Endothelial cell of umbilical vein (primary cell): ENCODE data around the gene BCL10. TPM values are rescaled to one million over a fixed set of nuclear protein-coding genes. Genes with fewer than 3 reads are reported as not detected.

ENCODE experiments used
- BruUV-seq: library from RNA; stranded (reverse); fragments of 400-500 nt; replicated peaks from 2 replicates; lab custom pipeline; 2021; lab: Mats Ljungman, UMichigan
- CTCF ChIA-PET: fragments of 300-600, 350-600 bp; sonication (Branson Sonifier 250); formaldehyde crosslinking; loops from one replicate; lab custom pipeline; 2021; ENCODE audit warnings: antibody characterized with exemption, inconsistent platforms; lab: Charles Lee
- POLR2A ChIA-PET: fragments of 300-600, 350-600 bp; sonication (Branson Sonifier 250); formaldehyde crosslinking; loops from one replicate; lab custom pipeline; 2021; ENCODE audit warnings: antibody characterized with exemption, inconsistent platforms; lab: Charles Lee
- DNase-seq: peaks from one replicate; pipeline ENCODE4 v3.0.0-alpha.2; 2011; ENCODE audit warnings: low read depth, low spot score
- FAIRE-seq: peaks from 2 replicates; lab custom pipeline; 2011; peaks lifted over from hg19 to GRCh38; lab: Jason Lieb, UNC
- H2AFZ ChIP-seq: 2 replicates; pipeline ENCODE4 v1.6.0; 2012; ENCODE audit warnings: low read depth, low read length, control low read depth, inconsistent platforms
- H3K27ac ChIP-seq: 2 replicates; pipeline ENCODE4 v1.5.1; 2011; ENCODE audit warnings: low read depth, mild to moderate bottlenecking, control low read depth, low read length, moderate library complexity; ENCODE audit not compliant: insufficient read depth
- H3K27me3 ChIP-seq, 2 experiments: 2 replicates each; pipeline versions ENCODE4 v1.6.0 to v1.6.1; 2011; ENCODE audit warnings: low read length in 2 of 2, mixed read lengths in 1 of 2; ENCODE audit not compliant: control insufficient read depth in 2 of 2, insufficient read depth in 2 of 2
- H3K36me3 ChIP-seq, 2 experiments: 2 replicates in 1 of 2; 3 replicates in 1 of 2; pipeline ENCODE4 v1.5.1; 2011; ENCODE audit warnings: low read length in 2 of 2, mild to moderate bottlenecking in 1 of 2, moderate library complexity in 1 of 2; ENCODE audit not compliant: control insufficient read depth in 2 of 2, insufficient read depth in 2 of 2; ENCODE audit errors: extremely low read depth in 1 of 2
- H3K4me1 ChIP-seq: 3 replicates; pipeline ENCODE4 v1.5.1; 2011; ENCODE audit warnings: mild to moderate bottlenecking, low read length; ENCODE audit not compliant: control insufficient read depth, insufficient read depth; ENCODE audit errors: extremely low read depth
- H3K4me2 ChIP-seq: 2 replicates; pipeline ENCODE4 v1.6.1; 2011; ENCODE audit warnings: low read length, control low read depth, mixed read lengths; ENCODE audit not compliant: insufficient read depth
- H3K4me3 ChIP-seq, 3 experiments: fragments of 200-600 bp in 1 of 3; sonication (generic), shearing (Covaris generic) in 1 of 3; replicated peaks in 1 of 3; 2 replicates each; pipeline ENCODE4 v1.5.1; 2011 to 2016; ENCODE audit warnings: control low read depth in 3 of 3, low read length in 3 of 3, mild to moderate bottlenecking in 2 of 3, inconsistent platforms in 1 of 3, low read depth in 1 of 3, moderate library complexity in 1 of 3; ENCODE audit not compliant: insufficient read depth in 1 of 3
- H3K79me2 ChIP-seq: 2 replicates; pipeline ENCODE4 v1.6.0; 2012; ENCODE audit warnings: low read length, inconsistent platforms; ENCODE audit not compliant: control insufficient read depth, insufficient read depth
- H3K9ac ChIP-seq: replicated peaks from 2 replicates; pipeline ENCODE3; 2011; ENCODE audit warnings: low read length, control low read depth; ENCODE audit not compliant: insufficient read depth; ENCODE audit errors: extremely low read depth
- H3K9me1 ChIP-seq: replicated peaks from 3 replicates; pipeline ENCODE4 v1.6.0; 2011; ENCODE audit warnings: mild to moderate bottlenecking, low read length; ENCODE audit not compliant: control insufficient read depth, insufficient read depth; ENCODE audit errors: extremely low read depth
- H3K9me3 ChIP-seq: replicated peaks from 2 replicates; pipeline ENCODE4 v1.5.1; 2012; ENCODE audit warnings: low read length, inconsistent platforms; ENCODE audit not compliant: control insufficient read depth, insufficient read depth
- H4K20me1 ChIP-seq: replicated peaks from 2 replicates; pipeline ENCODE3; 2011; ENCODE audit warnings: mild to moderate bottlenecking, low read length; ENCODE audit not compliant: control insufficient read depth, insufficient read depth; ENCODE audit errors: extremely low read depth
- CTCF ChIP-seq, 2 donors: IDR thresholded peaks; 1 replicate in 1 of 2; 2 replicates in 1 of 2; pipeline ENCODE4 v1.5.1; 2011; ENCODE audit warnings: low read length in 2 of 2, mild to moderate bottlenecking in 2 of 2, moderate library complexity in 2 of 2, control low read depth in 1 of 2, inconsistent platforms in 1 of 2, low read depth in 1 of 2; ENCODE audit not compliant: insufficient read depth in 1 of 2; ENCODE audit errors: extremely low read depth in 1 of 2
- EZH2 ChIP-seq: IDR thresholded peaks from 2 replicates; pipeline ENCODE4 v1.6.1; 2012; ENCODE audit warnings: borderline replicate concordance, low read depth, mild to moderate bottlenecking, moderate library complexity, low read length, inconsistent platforms; ENCODE audit not compliant: severe bottlenecking
- FOS ChIP-seq: IDR thresholded peaks from 2 replicates; pipeline ENCODE4 v1.6.1; 2011; ENCODE audit warnings: mild to moderate bottlenecking, low read length, moderate library complexity, borderline replicate concordance; ENCODE audit not compliant: insufficient read depth
- GATA2 ChIP-seq: IDR thresholded peaks from 2 replicates; pipeline ENCODE4 v1.7.0; 2011; ENCODE audit warnings: low read depth, mild to moderate bottlenecking, moderate library complexity, mixed read lengths, low read length; ENCODE audit not compliant: insufficient read length, insufficient read depth
- JUN ChIP-seq: IDR thresholded peaks from 2 replicates; pipeline ENCODE4 v1.6.1; 2011; ENCODE audit warnings: borderline replicate concordance, low read depth; ENCODE audit not compliant: insufficient read length, insufficient read depth
- MAX ChIP-seq: IDR thresholded peaks from 2 replicates; pipeline ENCODE4 v1.6.1; 2011; ENCODE audit not compliant: insufficient read depth, insufficient read length
- MYC ChIP-seq: IDR thresholded peaks from one replicate; pipeline ENCODE4 v1.6.1; 2011; ENCODE audit warnings: mild to moderate bottlenecking, low read depth, low read length
- POLR2A ChIP-seq: IDR thresholded peaks from 2 replicates; pipeline ENCODE4 v1.6.1; 2012; ENCODE audit warnings: low read depth, mild to moderate bottlenecking, control low read depth, low read length
- POLR2AphosphoS5 ChIP-seq: IDR thresholded peaks from 2 replicates; pipeline ENCODE4 v1.6.1; 2012; ENCODE audit warnings: low read depth, mild to moderate bottlenecking, control low read depth, low read length, moderate library complexity; ENCODE audit not compliant: insufficient read depth
- dilution Hi-C: fragments of 300-500 bp; cut with MboI; formaldehyde crosslinking; loops from one replicate; pipeline ENCODE4 v1.15.0; 2019; ENCODE audit warnings: low sequenced_read_pairs; ENCODE audit not compliant: extremely low pct_ligation_motif_present
- intact Hi-C: fragments of 100-400 bp; cut with micrococcal nuclease; formaldehyde crosslinking; loops from one replicate; pipeline ENCODE4 v1.10.0; 2022
- polyA plus RNA-seq, 4 experiments: library from polyadenylated mRNA; depleted of rRNA in 3 of 4; stranded (reverse) in 3 of 4; unstranded in 1 of 4; fragments of >200 nt; gene quantifications; 2 replicates each; pipeline versions ENCODE4 v1.2.1 to v1.2.3, GENCODE V29; 2011 to 2012; ENCODE audit warnings: missing spikeins in 1 of 4
- total RNA-seq: library from RNA; stranded (reverse); gene quantifications from 2 replicates; pipeline ENCODE4 v1.2.3, GENCODE V29; 2021

BCL10 gene
- total and polyA plus RNA-seq, 2 donors (not counting 3 experiments of a cell fraction or from before 2014, with no cell fraction given) = 16.1 to 78.6 TPM

GRCh38 chr1:85279458-85280080 is 3.1 kb upstream of the BCL10 start:
- no peaks in the 10 kb centered on the region for H3K9me3 ChIP-seq
- dilution Hi-C loops = no loop called here
- H3K36me3 ChIP-seq = no peaks in the 10 kb centered on the region
- H3K79me2 ChIP-seq = peaks cover 11% of the 10 kb centered on the region
- H3K4me3 ChIP-seq = peak overlapping the region in 1 of 3 experiments; percentile 52
- H3K4me2 ChIP-seq = peak overlapping the region; percentile 57
- no peaks in the 10 kb centered on the region for H3K27me3 ChIP-seq
- no TSS peak for BruUV-seq
- ChIA-PET CTCF (interaction anchor here (0.7 to 4.7 kb wide), 4 partner anchors 11 to 29 kb away, joined by 3 to 39 read pairs (median 4); no protein-coding TSS in a partner anchor), POLR2A (interaction anchor here (2.6 kb wide), 1 partner anchor 18 kb away, joined by 7 read pairs; no protein-coding TSS in a partner anchor)
- no peaks in the 10 kb centered on the region for H3K9me1 ChIP-seq
- TF ChIP-seq MYC = no peak
- intact Hi-C loops = loop anchor here (10.0 kb wide), 2 partner anchors 665 to 775 kb away; partner anchors contain the start of genes GNG5 and SPATA1
- peak overlapping the region; percentile 37 for H3K9ac ChIP-seq
- H4K20me1 ChIP-seq = no peaks in the 10 kb centered on the region
- peaks cover 24% of the 10 kb centered on the region for H3K4me1 ChIP-seq
- FAIRE-seq (peak; percentile 8), DNase-seq (no peak)
- peak overlapping the region; percentile 81 for H3K27ac ChIP-seq
- peak overlapping the region; percentile 29 for H2AFZ ChIP-seq

- no peaks in the 10 kb centered on the region for H3K9me1 ChIP-seq
- H3K4me1 ChIP-seq = peaks cover 31% of the 10 kb centered on the region
- no peaks in the 10 kb centered on the region for H4K20me1 ChIP-seq
- H2AFZ ChIP-seq = peak overlapping the region; percentile 29
- H3K9me3 ChIP-seq = no peaks in the 10 kb centered on the region
- peak overlapping the region; percentile 57 for H3K4me2 ChIP-seq
- H3K36me3 ChIP-seq = no peaks in the 10 kb centered on the region
- H3K79me2 ChIP-seq = peaks cover 18% of the 10 kb centered on the region
- DNase-seq (peak; percentile 93), FAIRE-seq (peak; percentile 94)
- peak overlapping the region in 1 of 3 experiments; percentile 52 for H3K4me3 ChIP-seq
- ChIA-PET CTCF (interaction anchor here (1.0 to 4.7 kb wide), 4 partner anchors 17 to 29 kb away, joined by 3 to 39 read pairs (median 4); partner anchors contain the start of gene C1orf52), POLR2A (interaction anchor here (2.6 kb wide), 1 partner anchor 19 kb away, joined by 7 read pairs; no protein-coding TSS in a partner anchor)
- H3K27ac ChIP-seq = peak overlapping the region; percentile 81
- BruUV-seq = no TSS peak
- intact Hi-C loops = loop anchor here (10.0 kb wide), 2 partner anchors 664 to 774 kb away; partner anchors contain the start of genes GNG5 and SPATA1
- dilution Hi-C loops = no loop called here
- no peaks in the 10 kb centered on the region for H3K27me3 ChIP-seq
- H3K9ac ChIP-seq = peak overlapping the region; percentile 37
- TF ChIP-seq MYC = no peak
- no peak for TF ChIP-seq EZH2
- peak; percentile 85 for TF ChIP-seq GATA2
- no peak for TF ChIP-seq CTCF (IDR thresholded peaks at IDR 0.05; ENCODE audit: extremely low read depth in 1 of 2, insufficient read depth in 1 of 2, low read depth in 1 of 2, low read length in 2 of 2)
- peak; percentile 94 for TF ChIP-seq JUN
- no peak for TF ChIP-seq MAX
- peak; percentile 73 for TF ChIP-seq POLR2AphosphoS5
- TF ChIP-seq FOS = peak; percentile 99
- peak; percentile 65 for TF ChIP-seq POLR2A
Observed at GRCh38 chr1:85278853-85279314, 2.5 kb upstream of the BCL10 start.
